ENCODE results near the gene WFDC6.
"Not testable (repeated sequence)": the region's sequence is repeated elsewhere in the genome, so short reads cannot be mapped to it uniquely, and the experiment has no call there.

WFDC6 gene

DNA sequence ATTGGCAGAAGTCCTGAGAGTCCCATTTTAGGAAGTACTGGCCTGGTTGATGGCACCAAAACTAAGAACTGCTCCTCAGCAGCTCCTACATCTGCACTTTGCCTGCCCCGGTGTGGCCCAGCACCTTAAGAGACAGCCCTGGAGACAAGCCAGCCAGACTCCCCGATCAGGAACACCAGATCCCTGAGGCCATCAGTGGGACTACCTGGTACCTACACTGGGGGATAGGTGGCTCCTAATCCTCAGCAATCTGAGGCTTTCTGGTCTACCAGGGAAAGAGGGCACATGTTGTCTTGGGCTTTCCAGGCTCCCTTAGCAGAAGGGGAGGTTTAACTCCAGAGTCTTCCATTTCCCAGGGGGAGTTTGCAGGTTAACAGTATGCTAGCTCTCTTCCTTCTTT lies at the start of gene WFDC6:
Gene WFDC6 (minus strand): TSS at position 101 of the 400 bp plus-strand sequence. CDS start 75 bp downstream, at position 26.
- DNase-seq (ENCODE audit: low spot score), result no peak

DNA sequence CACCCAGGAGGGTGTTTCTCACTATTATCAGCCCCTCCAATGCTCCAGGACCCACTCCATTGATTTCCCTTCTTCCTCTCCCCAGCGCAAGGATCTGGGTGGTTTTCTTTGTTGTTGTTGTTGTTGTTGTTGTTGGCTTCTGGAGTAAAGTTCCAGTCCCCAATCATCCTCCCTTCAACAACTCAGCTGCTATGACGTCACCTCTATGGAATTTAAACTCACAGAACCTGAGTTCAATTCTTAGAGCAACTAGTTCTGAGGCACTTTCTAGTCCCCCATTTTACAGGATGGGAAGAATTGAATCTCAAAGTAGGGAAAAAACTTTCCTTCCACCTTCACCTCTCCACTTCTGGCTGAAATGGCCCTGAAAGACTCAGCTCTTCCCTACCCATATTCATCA lies 49.5 kb upstream of the WFDC6 start:
- no peak for DNase-seq (ENCODE audit: low spot score)

DNA sequence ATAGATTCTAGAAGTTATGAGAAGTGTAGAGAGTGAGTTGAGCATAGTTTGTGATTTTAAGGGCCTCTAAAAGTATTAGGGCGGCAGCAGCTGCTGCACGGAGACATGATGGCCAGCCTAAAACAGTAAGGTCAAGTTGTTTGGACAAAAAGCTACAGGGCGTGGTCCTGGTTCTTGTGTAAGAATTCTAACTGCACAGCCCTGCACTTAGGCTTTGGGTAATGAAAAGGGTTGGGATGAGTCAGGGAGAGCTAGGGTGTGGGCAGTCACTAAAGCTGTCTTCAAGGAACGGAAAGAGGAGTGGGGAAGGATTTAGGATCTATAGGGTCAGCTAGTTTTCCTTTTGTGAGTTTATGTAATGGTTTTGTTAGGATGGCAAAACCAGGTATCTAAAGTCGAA lies 46.7 kb upstream of the WFDC6 start:
- DNase-seq (ENCODE audit: low spot score), result not testable (repeated sequence)

DNA sequence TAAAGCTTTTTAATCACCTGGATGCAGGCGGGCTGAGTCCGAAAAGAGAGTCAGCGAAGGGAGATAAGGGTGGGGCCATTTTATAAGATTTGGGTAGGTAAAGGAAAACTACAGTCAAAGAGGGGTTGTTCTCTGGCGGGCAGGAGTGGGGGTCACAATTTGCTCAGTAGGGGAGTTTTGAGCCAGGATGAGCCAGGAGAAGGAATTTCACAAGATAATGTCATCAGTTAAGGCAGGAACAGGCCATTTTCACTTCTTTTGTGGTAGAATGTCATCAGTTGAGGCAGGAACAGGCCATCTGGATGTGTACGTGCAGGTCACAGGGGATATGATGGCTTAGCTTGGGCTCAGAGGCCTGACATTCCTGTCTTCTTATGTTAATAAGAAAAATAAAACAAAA lies 45.0 kb upstream of the WFDC6 start:
- DNase-seq (ENCODE audit: low spot score), result not testable (repeated sequence)

DNA sequence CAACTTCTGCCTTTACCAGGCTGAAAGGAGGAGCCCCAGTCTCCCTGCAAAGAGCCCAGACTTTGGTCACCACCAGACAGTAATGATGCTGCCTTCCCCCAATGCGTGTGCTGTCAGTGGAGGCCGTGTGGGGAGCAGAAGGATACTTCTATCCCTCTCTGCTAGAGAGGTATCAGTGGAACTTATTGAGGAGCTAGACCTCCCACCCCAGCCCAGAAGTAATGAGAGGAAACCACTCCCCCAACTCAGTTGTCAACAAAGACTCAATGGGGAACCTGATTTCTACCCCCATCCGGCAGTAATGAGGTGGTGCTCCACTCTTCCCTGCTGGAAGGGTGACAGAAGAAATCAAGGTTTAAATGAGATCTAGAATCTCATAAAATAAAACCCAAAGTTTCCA lies 44.2 kb upstream of the WFDC6 start:
- no peak for DNase-seq (ENCODE audit: low spot score)

DNA sequence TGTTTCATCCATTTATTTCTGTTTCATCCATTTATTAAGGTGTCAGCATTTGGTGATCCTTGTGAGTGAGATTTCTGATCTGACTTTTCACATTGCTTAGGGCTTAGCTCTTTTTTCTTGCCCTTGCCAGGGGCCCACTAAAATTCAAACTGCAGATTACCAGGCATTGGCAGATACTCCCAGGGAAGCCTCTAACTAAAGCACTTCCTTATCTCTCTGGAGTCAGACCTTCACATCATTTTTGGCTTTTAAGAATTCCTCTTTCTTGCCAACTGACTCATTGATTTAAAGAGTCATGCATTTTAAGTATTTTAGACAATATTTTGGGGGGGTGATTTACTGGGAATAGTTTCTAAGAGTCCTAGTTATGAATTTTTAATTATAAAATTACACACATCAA lies 42.4 kb upstream of the WFDC6 start:
- no peak for DNase-seq (ENCODE audit: low spot score)

DNA sequence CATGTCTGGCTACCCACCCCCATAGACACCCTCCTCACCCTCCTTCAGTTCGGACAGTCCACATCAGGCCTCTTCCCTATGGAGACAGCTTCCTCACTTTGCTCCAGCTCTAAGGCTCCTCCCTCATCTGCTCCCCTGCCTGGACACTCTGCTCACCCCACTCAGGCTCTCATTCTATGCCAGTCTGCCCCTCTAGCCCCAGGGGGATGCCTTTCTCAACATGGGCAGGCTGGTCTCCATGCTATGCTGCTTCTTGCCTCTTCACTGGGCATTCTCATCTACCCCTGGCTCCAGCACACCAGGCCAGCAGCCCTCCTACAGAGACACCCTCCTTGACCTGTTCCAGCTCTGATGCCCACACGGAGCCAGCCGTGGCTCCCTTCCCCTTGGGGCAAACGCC lies 39.9 kb upstream of the WFDC6 start, which contains the start of gene WFDC8:
Gene WFDC8 (minus strand): TSS at position 101 of the 400 bp plus-strand sequence. CDS start 37 bp downstream, at position 64.
- no peak for DNase-seq (ENCODE audit: low spot score)

DNA sequence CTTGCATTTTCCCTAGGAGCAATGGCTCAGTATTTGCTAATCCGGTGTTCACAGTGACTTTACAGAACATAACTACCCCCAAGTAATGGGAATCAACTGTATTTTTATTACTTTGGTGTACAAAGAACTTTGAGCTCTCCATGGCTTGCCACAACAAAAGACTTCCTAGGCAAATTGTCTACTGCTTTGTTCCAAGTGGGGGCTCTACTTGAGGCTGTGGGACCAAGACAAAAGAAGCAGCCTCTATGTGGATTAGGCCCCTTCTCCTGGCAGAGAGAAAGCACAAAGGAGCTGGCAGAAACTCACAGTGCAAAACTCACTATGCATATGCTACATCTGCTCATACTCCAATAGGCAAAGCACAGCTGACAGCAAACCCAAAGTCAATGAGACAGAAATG lies 38.9 kb upstream of the WFDC6 start:
- DNase-seq (ENCODE audit: low spot score), result no peak

DNA sequence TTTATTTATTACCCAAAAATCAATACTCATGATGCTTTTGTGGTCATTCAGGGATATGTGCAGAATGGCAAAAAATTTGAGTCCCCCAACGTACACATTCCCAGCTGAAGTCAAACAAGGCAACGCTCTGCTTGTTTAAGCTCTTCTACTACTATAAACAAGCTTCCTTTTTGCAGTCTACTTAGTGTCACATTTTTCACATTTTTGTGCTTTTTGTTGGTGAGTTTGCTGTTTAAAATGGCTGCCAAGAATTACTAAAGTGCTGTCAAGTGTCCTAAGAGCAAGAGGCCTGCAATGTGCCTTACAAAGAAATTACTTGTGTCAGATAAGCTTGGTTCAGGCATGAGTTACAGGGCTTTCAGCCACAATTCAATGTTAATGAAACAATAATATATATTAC lies 37.7 kb upstream of the WFDC6 start:
- DNase-seq (ENCODE audit: low spot score), result no peak

DNA sequence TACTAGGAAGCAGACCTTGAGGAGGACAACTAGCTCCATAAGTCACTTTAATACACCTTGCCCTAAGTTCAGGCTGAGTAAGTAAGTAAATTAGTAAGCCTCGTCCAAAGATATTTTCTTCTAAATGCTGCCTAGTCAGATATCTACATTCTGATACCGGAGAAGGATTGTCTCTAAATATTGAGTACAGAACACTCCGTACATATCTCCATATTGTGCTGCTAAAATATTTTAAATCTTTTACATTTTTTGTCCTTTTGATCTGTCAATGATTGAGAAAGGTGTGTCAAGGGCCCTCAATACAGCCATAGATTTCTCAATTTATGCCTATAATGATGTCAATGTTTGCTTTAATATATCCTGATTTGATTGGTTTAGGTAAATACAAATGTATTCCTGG lies 36.6 kb upstream of the WFDC6 start:
- DNase-seq (ENCODE audit: low spot score), result no peak

DNA sequence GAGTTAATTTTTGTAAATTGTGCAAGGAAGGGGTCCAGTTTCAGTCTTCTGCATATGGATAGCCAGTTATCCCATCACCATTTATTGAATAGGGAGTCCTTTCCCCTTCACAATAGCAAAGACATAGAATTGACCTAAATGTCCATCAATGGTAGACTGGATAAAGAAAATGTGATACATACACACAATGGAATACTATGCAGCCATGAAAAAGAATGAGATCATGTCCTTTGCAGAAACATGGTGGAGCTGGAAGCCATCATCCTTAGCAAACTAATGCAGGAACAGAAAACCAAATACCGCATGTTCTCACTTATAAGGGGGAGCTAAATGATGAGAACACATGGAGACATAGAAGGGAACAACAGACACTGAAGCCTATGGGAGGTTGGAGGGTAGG lies 30.4 kb upstream of the WFDC6 start:
- DNase-seq (ENCODE audit: low spot score), result not testable (repeated sequence)

DNA sequence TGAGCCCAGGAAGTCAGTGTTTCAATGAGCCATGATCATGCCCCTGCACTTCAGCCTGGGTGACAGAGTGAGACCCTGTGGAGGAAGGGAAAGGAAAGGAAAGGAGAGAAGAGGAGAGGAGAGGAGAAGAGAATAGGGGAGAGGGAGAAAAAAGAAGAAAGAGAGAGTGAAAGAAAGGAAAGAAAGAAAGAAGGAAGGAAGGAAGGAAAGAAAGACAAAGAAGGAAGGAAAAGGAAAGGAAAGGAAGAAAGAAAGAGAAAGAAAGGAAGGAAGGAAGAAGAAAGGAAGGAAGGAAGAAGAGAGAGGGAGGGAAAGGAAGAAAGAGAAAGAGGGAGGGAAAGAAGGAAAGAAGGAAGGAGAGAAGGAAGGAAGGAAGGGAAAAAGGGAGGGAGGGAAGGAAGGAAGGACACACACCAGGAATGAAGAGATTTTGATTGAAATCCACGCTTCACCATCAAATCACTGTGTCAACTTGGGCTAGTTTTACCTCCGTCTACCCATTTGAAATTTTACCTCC lies 25.5 kb upstream of the WFDC6 start:
- no peak for DNase-seq (ENCODE audit: low spot score)

DNA sequence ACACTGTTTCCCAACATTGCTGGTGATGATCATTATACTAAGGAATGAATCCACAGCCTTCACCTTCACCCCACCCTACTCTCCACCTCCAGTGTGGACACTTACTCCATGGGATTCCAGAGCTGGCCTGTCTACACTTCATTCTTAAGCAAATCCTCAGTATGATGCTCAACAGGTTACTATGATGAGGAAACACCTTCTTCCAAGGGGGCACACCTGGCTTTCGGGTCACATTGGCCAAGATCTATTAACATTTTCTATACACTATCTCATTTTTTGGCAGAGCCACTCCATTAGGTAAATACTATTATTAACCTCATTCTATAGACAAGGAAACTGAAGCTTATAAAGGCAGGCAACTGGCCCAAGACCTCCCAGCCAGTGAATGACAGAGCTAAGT lies 15.9 kb upstream of the WFDC6 start:
- DNase-seq (ENCODE audit: low spot score), result no peak

DNA sequence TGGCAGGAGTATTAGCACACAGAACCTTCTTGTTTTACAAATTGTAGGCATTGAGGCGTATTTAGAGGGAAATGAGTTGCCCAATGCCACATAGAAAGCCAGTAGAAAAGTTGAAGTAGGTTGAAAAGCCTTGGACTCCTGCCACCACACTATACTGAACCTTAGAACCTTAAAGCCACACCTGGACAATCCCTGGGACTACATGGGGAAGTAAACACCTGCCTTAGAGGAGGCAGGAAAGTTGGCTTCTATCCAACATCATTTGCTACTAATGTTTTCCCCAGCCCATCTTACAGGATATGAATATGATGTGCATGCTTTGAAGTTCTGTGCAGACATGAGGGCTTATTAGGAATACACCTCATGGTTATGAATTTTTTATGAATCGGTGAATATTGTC lies 13.2 kb upstream of the WFDC6 start:
- DNase-seq (ENCODE audit: low spot score), result no peak

DNA sequence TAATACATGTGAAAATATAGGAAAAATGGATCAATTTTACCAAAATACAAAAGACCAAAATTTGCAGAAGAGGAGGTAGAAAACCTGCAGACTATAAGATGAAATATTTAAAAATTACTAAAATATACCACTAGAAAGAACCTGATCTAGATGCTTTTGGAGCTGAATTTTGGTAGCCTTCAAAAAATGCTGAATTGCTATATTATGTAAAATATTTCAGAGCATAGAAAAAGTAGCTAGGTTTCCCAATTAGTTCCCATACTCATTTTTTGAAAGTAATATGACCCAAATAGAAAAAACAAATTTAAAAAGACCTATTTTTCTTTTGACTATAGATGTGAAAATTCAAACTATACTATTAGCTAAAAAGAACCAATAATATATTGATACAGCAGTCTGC lies 11.5 kb upstream of the WFDC6 start:
- DNase-seq (ENCODE audit: low spot score), result no peak

DNA sequence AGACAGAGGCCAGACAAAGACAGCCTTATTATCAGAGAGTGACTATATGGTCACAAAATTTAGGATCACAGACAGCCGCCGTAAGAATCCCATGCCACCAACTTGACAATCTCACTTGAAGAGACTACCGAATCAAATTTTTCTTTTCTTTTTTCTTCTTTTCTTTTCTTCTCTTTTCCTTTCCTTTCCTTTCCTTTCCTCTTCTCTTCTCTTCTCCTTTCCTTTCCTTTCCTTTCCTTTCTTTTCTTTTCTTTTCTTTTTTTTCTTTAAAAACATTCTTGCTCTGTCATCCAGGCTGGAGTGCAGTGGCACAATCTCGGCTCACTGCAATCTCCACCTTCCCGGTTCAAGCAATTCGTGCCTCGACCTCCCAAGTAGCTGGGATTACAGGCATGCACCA lies 9.1 kb upstream of the WFDC6 start:
- DNase-seq (ENCODE audit: low spot score), result no peak

DNA sequence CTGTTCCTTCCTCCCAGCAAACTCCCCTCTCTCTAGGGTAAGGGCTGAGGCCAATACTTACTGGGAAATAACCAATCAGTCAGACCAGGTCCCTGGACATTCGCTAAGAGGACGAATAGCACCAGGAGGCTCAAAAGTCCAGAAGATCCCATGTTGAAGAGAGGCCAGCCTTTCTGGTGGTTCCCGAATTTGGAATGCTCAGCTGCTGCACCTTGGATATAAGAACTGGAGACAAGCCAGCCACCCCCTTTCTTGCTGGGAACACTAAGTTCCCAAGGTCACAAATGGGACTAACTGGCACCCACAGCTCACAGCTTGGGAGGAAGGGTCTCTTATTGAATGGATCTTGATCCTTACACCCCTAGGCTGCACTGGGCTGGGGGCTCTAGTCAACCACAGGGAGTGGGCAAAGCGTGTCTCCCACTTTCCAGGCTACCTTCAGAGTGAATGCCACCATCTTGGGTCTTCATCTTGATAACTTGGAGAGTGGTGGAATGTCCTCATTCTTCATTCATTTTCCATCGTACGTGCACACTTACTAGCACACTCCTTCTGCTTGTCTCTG lies 8.0 kb upstream of the WFDC6 start, which contains the start of gene EPPIN:
Gene EPPIN (minus strand): TSS at position 196 of the 565 bp plus-strand sequence. CDS start 44 bp downstream, at position 152.
- no peak for DNase-seq (ENCODE audit: low spot score)

DNA sequence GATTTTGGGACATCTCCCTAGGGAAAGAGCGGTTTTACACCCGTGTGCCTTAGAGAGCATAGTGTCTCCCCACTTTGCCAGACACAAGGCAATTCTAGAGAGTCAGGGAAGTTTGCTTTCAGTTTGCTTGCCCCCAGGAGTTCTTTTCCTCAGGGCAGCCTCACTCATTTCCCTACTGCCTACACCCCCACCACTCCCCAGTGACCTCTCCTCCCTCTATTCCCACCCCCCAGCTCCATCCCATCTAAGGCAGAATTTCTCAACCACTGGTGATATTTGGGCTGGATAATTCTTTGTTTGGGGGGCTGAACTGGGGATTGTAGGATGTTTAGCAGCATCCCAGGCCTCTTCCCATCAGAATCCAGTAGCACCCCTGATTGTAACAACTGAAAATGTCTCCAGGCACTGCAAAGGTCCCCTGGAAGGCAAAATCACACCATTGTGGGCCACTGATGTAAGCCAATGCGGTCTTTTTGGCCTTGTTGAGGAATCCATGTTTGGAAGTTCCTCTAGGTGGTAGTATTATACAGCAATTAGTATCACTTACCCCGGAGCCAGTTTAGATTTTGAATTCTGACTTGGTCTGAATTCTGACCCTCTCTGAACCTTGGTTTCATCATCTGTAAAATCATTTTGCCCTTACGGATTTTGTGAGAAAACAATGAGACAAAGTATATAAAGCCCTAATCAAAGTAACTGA lies 6.6 kb upstream of the WFDC6 start:
- no peak for DNase-seq (ENCODE audit: low spot score)

DNA sequence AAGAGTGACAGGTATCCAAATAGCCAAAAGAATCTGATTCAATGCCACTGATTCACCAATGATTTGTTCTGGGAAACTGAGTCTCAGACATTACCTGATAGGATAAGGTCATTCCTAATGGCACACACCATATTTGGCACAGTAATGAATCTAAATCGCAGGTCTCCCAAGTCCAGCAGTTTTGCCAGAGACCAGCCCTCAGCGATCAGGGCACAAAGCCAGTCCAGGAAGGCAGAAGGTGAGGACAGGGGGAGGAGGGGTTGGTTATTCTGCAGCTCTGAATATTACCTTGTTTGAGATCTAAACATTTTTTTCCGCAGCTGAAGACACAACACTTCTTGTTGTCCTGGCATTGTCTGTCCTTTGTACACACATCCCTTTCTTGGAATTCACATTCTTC lies 6.1 kb upstream of the WFDC6 start:
- DNase-seq (ENCODE audit: low spot score), result no peak

DNA sequence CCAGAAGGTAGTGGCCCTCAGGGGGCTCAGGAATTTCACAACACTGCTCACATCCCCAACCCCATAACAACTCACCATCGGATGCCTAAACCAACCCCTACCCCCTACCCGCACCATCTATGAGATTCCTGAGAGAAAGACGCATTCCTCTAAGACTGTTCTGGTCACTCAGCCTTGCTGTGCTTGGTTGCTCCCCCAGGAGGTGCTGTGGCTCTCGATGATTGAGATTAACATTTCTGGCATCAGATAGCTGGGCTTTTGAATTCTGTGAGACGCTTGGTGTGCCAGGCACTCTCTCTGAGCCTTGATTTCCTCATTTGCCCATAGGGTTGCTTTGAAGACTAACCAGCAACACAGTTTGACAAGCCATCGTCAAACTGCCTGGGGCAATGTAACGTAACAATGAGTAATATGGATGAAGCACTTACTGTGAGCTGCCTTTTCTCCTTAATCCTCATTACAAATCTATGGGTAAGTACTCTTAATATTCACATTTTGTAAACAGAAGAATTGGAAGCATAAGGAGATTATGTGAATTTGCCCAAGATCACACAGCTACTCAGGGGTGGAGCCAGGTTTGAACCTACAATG lies 978 bp downstream of the WFDC6 start:
- no peak for DNase-seq (ENCODE audit: low spot score)

DNA sequence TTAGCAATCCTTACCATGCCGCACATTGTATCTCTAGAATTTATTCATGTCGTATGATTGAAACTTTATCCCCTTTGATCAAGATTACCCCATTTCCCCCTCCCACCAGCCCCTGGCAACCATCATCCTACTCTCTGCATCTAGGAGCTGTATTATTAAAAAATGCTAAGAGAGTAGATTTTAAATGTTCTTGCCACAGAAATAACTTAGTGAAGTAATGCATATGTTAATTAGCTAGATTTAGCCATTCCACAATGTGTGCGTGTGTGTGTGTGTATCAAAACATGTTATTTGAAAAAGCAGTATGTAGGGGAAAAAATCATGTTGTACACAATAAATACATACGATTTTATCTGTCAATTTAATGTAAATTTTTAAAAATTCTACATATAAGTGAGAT lies 12.0 kb downstream of the WFDC6 start:
- DNase-seq (ENCODE audit: low spot score), result no peak

DNA sequence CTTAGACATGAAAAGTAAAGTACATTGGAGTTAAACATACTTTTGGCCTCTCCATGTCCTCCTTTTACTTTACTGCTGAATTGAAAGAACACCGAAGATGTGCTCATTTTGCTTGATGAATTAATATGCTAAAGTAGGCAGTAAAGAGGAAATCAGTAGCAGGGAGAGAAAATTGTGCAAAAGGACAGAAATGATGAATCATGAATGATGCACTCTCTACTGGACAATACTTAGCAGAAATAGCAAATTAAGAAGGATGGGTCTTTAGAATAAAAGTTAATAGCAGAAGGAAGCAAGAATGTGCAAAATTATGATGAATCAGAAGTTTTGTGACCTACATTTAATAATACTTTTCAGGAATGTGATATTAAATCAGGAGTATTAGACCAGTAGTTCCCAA lies 15.5 kb downstream of the WFDC6 start:
- DNase-seq (ENCODE audit: low spot score), result no peak

DNA sequence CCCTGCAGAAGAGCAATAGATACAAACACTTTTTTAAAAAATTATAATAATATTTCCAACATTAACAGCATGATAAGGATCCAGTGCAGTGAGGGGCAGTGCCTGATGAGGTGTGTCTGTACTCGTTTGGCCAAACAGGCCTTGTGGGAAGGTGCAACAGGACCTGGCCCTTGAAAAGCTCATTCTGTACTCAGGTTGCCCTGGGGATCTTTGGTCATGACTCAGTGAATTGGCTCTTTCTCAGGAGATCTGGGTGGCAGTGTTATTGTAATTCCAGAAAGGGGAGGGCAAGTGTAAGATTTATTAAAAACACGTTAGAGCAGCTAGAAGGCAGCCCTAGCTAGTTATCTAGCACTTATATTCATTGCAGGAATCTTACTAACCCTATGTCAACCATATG lies 21.0 kb downstream of the WFDC6 start:
- DNase-seq (ENCODE audit: low spot score), result no peak

All from ecto neural progenitor cell (in vitro differentiated cells).